GM12878 (cell line): Measurements from ENCODE around the gene CD79A.

Experiments used
- EZH2 ChIP-seq: IDR thresholded peaks from 2 replicates; pipeline ENCODE4 v1.6.1; 2012; ENCODE audit warnings: low read depth, mild to moderate bottlenecking, control low read depth, inconsistent platforms, low read length, borderline replicate concordance; ENCODE audit not compliant: control insufficient read depth
- HCFC1 ChIP-seq: fragments of 150-350 bp; IDR thresholded peaks from 2 replicates; pipeline ENCODE4 v1.6.1; 2014; ENCODE audit warnings: low read length

DNA sequence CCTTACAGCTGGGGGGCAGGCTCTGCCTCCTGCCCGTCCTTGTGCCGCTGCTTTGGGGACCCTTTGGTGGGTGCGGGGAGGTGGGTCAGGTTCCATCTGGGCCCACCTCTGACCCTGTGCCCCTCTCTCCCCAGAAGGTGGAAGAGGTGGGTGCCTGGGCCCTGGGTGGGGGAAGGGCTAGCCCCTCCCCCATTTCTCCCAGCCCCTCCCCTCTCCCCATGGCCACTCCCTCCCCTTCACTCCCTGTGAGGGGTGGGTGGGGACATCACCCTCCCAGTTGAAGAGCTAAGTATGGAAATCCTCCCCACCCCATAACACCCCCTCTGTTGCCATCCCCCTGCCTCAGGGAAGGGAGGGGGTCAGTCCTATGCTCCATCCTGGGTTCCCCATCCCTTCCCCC, 20.1 kb downstream of the CD79A start:
- TF ChIP-seq EZH2, result no peak
- TF ChIP-seq HCFC1, result no peak
